Measurements from ENCODE around the gene PDE5A. TPM values are rescaled to one million over a fixed set of nuclear protein-coding genes. Genes with fewer than 3 reads are reported as not detected.
"Not testable (repeated sequence)": the region's sequence is repeated elsewhere in the genome, so short reads cannot be mapped to it uniquely, and the experiment has no call there.

PDE5A gene
- total RNA-seq, 1 experiment from 2014 or later, result 0.24 TPM

DNA sequence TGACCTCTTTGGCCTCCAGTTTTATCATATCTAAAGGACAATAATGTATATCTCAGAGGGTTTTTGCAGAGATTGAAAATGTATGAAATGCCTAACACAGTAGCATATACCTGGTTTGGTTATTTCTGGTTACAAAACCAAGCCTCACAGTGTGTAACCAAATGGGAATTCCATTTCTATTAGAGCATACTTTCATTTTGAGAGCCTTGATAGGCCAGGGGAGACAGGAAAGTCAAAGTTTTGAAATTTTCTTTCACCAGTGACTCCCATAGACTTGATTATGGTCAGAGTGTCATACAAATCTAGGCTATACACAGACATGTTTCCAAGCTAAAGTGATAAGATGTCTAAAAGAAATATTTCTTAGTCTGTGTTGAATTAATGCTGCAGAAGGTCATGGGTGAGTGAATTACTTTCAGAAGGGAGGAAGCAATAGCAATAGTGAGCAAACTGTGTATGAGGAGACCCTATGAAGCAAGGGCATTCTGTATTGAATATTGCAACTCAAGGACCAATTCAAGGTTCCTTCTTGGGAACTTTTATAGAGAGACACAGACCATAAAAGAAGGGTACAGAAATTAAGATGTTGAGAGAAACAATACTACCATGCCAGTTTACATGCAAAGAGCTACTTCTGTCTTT, 151.1 kb downstream of the PDE5A start:
- no peak for DNase-seq (ENCODE audit: low read depth)

DNA sequence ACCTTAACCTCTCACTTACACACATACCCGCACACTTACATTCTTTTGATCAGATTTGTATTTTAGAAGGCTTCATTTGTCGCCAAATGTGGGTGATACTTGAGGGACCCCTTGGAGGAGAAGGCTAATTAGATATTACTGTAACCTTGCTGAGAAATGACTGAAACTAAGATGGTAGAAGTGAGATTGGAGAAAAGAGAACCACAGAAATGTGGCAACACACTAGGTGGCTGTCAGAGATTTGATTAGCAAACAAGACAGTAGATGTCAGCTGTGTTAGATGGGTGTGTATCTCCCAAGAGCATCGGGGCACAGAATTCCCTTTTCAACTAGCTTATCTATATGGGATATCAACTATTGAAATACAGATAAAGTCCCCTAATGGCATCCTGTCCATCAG, 157.3 kb downstream of the PDE5A start:
- DNase-seq (ENCODE audit: low read depth), result no peak

DNA sequence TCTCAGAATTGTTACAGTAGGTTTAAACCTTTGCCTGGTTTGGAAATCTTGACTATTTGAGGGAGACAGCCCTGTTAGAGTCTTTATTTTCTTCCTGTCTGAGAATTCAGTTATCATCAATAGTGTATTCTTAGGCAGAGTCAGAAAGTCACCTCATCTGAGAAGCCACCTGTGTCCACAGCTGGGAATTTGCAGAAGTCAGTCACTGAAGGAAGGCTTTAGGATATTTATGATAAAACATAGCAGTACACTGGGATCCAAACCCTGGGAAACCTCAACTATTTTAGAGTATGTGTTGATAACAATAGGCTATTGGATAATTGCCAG, 157.9 kb downstream of the PDE5A start:
- not testable (repeated sequence) for DNase-seq (ENCODE audit: low read depth)

DNA sequence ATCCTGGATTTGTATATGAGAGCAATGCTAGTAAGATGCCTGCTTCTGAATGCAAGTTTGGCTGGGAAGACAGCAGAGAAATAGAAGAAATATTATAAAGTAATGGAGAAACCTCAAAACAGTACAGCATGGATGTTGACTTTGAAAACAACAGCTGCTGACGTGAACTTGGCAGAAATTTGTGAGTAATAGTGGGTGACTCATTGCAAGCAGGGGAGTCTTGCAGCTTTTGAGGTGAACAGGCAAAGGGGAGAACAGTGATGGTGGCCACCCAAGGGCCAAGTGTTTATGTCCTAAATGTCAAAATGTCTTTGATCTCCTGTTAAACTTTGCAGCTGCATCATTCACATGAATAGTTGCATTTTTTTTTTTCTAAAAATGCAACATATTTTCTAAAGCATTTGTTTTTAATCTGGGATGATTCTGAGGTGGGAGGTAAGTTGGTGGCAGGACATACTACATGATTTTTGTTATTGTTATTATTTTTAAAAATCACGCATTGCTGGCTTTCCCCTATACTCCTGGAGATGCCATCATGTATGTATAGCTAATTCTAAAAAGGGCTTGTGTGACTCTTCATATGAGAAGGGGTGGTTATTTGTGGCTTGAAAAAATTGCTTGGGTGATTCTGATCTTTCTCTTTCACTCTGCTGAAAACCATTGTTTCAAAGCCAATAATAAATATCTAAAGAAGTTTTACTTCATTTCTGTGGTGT, 158.4 kb downstream of the PDE5A start:
- DNase-seq (ENCODE audit: low read depth), result peak; percentile 34

DNA sequence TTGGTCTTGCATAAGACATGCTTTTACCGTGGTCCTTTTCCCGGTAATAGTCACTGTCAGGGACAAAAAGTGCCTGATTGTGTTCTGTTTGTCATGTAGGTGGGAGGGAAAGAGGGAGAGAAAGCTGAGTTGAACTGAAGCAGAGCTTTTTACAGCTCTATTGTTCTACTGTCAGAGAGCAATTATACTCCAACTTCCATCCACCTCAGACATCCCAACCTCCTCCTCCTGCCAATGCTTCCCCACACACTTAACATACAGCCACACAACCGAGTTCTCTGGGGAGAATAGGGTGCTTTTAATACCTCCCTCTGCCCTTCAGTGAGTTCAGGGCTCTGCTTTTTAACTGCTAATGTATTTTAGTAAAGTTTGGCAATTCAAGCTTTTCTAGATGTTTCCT, 159.6 kb downstream of the PDE5A start:
- not testable (repeated sequence) for DNase-seq (ENCODE audit: low read depth)

DNA sequence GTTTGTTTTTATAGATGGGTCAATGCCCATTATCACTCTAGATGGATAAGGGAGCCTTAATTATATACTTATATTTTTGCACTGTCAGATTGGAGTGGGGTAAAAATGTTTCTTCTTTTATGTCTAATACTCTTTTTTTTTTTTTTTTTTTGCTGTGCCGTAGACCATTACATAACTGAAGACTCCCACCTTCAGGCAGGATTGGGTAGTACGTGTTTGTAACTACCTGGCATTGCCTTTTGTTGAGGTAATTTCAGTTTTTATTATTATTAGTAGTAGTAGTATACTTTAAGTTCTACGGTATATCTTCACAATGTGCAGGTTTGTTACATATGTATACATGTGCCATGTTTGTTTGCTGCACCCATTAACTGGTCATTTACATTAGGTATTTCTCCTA, 165.9 kb downstream of the PDE5A start:
- peak; percentile 2 for DNase-seq (ENCODE audit: low read depth)

DNA sequence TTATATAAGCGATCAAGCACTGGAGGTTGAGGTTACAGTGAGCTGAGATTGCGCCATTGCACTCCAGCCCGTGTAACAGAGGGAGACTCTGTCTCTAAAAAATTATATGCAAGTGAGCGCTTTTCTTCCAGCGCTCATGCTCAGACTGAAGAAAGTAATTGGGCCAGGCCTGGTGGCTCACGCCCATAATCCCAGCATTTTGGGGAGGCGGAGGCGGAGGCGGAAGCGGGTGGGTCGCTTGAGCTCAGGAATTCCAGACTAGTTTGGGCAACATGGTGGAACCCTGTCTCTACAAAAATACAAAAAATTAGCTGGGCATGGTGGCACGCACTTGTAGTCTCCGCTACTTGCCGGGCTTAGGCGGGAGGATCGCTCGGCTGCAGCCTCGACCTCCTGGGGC, 172.9 kb downstream of the PDE5A start:
- peak; percentile 67 for DNase-seq (ENCODE audit: low read depth)

DNA sequence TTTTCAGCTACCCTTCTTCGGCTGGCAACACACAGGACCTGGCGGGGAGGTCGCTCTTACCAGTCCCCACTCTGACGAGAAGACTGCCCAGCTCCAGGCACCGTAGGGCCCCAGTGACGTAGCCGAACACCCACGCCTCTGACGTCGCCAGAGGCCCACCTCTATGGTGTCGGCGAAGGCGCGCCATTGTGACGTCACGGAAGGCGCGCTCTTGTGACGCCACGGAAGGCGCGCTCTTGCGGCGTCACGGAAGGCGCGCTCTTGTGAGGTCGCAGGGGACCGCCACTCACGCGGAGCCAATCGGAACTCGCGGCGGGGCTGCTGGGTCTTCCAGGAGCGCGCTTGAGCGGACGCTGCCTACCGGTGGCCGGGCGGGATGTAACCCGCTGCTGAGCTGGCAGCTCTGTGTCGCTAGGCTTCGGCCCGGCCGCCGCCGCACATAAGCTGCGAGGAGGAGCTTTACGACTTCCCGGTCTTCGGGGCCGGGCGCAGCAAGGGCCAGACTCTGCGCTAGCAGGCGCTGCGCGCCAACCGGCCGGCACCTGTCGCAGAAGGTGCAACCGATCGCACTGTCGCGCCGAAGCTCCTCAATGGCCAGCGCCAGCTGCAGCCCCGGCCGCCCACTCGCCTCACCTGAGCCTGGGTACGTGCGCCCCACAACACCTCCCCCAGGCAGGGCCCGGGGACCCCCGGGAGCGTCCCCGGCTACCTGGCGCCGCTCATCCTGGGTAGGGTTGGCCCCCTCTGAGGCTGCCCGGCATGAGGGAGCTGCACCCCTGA, 173.9 kb downstream of the PDE5A start:
- DNase-seq (ENCODE audit: low read depth), result peak; percentile 92

DNA sequence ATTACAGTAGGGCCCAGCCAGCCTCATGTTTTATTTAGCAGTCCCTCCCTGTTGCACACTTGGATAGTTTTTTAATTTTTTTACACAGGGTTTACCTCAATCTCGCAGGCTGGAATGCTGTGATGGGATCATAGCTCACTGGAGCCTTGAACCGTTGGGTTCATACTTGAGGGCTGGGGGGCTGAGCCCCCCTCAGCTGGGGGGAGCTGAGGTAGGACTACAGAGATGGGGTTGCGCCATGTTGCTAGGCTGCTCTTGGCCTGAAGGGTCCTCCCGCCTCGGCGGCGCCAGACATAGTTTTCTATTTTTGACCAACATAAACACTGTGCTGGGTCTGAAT, 174.5 kb downstream of the PDE5A start:
- not testable (repeated sequence) for DNase-seq (ENCODE audit: low read depth)

DNA sequence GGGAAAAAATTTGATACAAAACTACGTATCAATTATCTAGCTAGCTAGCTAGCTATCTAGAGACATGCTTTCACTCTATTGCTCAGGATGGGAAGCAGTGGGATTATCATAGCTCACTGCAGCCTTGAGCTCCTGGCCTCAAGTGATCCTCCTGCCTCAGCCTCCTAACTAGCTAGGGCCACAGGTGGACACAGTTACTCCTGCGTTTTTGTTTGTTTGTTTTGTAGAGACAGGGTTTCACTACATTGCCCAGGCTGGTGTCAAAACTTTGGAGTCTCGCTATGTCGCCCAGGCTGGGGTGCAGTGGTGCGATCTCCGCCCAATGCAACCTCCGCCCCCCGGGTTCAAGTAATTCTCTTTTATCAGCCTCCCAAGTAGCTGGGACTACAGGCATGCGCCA, 175.3 kb downstream of the PDE5A start:
- not testable (repeated sequence) for DNase-seq (ENCODE audit: low read depth)

DNA sequence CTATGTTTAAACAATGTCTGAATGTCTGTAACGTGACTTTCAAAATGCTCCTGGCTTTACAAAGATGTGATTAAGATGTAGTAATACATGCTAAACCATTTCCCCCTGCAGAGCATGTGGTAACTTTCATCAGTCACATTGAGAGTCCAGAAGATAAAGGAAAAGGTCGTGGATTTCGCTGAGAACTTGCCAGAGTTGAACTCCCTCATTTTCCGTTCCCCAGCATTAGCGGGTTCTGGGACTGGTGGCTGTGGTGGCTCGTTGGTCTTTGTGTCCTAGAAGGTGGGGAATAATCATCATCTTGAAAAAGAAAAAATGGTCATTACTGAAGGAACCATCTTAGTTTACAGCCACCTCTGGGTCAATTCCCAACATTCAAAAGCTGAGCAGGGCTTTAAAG, 178.8 kb downstream of the PDE5A start:
- not testable (repeated sequence) for DNase-seq (ENCODE audit: low read depth)

All from RPMI7951 (cell line).